Measurements from ENCODE around the gene DLX4.

DLX4 gene

GRCh38 chr17:49969134-49969759 is at the start of gene DLX4:
Gene DLX4, plus strand, starts transcription at chr17:49969190. Its CDS starts 279 bp downstream, at chr17:49969469.
- H3K9me3 ChIP-seq (ENCODE audit: control insufficient read depth in 1 of 2, low read length in 2 of 2), result no peaks in the 10 kb centered on the region
- no peaks in the 10 kb centered on the region for H3K36me3 ChIP-seq (ENCODE audit: control insufficient read depth in 1 of 2, insufficient read depth in 2 of 2, low read length in 2 of 2)
- H3K4me3 ChIP-seq (ENCODE audit: low read depth in 1 of 2, low read length in 2 of 2), result peak within 1 kb of the TSS; percentile 39 to 63
- H3K27ac ChIP-seq (ENCODE audit: low read length), result no peak within 1 kb of the TSS
- H3K27me3 ChIP-seq (ENCODE audit: low read depth, low read length), result peaks cover 97% of the 10 kb centered on the region
- H3K4me1 ChIP-seq (ENCODE audit: control insufficient read depth in 1 of 2, insufficient read depth in 2 of 2, low read length in 2 of 2), result peaks cover 0 to 40% of the 10 kb centered on the region in 2 donors

- Histone ChIP-seq H3K36me3 (ENCODE audit: control insufficient read depth in 1 of 2, insufficient read depth in 2 of 2, low read length in 2 of 2) (no peaks in the 10 kb centered on the region), H3K4me1 (ENCODE audit: control insufficient read depth in 1 of 2, insufficient read depth in 2 of 2, low read length in 2 of 2) (no peaks in the 10 kb centered on the region), H3K27me3 (ENCODE audit: low read depth, low read length) (peaks cover 6% of the 10 kb centered on the region), H3K27ac (ENCODE audit: low read length) (no peak overlapping the region), H3K4me3 (ENCODE audit: low read depth in 1 of 2, low read length in 2 of 2) (no peak overlapping the region), H3K9me3 (ENCODE audit: control insufficient read depth in 1 of 2, low read length in 2 of 2) (no peaks in the 10 kb centered on the region)
Observed at GRCh38 chr17:49920030-49920769, 48.8 kb upstream of the DLX4 start.

- Histone ChIP-seq H3K27ac (ENCODE audit: low read length) (no peak overlapping the region), H3K4me1 (ENCODE audit: control insufficient read depth in 1 of 2, insufficient read depth in 2 of 2, low read length in 2 of 2) (no peaks in the 10 kb centered on the region), H3K9me3 (ENCODE audit: control insufficient read depth in 1 of 2, low read length in 2 of 2) (no peaks in the 10 kb centered on the region), H3K36me3 (ENCODE audit: control insufficient read depth in 1 of 2, insufficient read depth in 2 of 2, low read length in 2 of 2) (no peaks in the 10 kb centered on the region), H3K27me3 (ENCODE audit: low read depth, low read length) (no peaks in the 10 kb centered on the region), H3K4me3 (ENCODE audit: low read depth in 1 of 2, low read length in 2 of 2) (no peak overlapping the region)
Observed at GRCh38 chr17:49922095-49922494, 46.9 kb upstream of the DLX4 start.

GRCh38 chr17:49924116-49924515 is 44.9 kb upstream of the DLX4 start:
- Histone ChIP-seq H3K36me3 (ENCODE audit: control insufficient read depth in 1 of 2, insufficient read depth in 2 of 2, low read length in 2 of 2) (no peaks in the 10 kb centered on the region), H3K27me3 (ENCODE audit: low read depth, low read length) (no peaks in the 10 kb centered on the region), H3K27ac (ENCODE audit: low read length) (no peak overlapping the region), H3K4me1 (ENCODE audit: control insufficient read depth in 1 of 2, insufficient read depth in 2 of 2, low read length in 2 of 2) (no peaks in the 10 kb centered on the region), H3K4me3 (ENCODE audit: low read depth in 1 of 2, low read length in 2 of 2) (no peak overlapping the region), H3K9me3 (ENCODE audit: control insufficient read depth in 1 of 2, low read length in 2 of 2) (no peaks in the 10 kb centered on the region)

- Histone ChIP-seq H3K27me3 (ENCODE audit: low read depth, low read length) (no peaks in the 10 kb centered on the region), H3K9me3 (ENCODE audit: control insufficient read depth in 1 of 2, low read length in 2 of 2) (no peaks in the 10 kb centered on the region), H3K27ac (ENCODE audit: low read length) (no peak overlapping the region), H3K4me1 (ENCODE audit: control insufficient read depth in 1 of 2, insufficient read depth in 2 of 2, low read length in 2 of 2) (no peaks in the 10 kb centered on the region), H3K36me3 (ENCODE audit: control insufficient read depth in 1 of 2, insufficient read depth in 2 of 2, low read length in 2 of 2) (no peaks in the 10 kb centered on the region), H3K4me3 (ENCODE audit: low read depth in 1 of 2, low read length in 2 of 2) (no peak overlapping the region)
Observed at GRCh38 chr17:49924589-49924988, 44.4 kb upstream of the DLX4 start.

- Histone ChIP-seq H3K4me1 (ENCODE audit: control insufficient read depth in 1 of 2, insufficient read depth in 2 of 2, low read length in 2 of 2) (no peaks in the 10 kb centered on the region), H3K9me3 (ENCODE audit: control insufficient read depth in 1 of 2, low read length in 2 of 2) (no peaks in the 10 kb centered on the region), H3K27me3 (ENCODE audit: low read depth, low read length) (no peaks in the 10 kb centered on the region), H3K4me3 (ENCODE audit: low read depth in 1 of 2, low read length in 2 of 2) (no peak overlapping the region), H3K36me3 (ENCODE audit: control insufficient read depth in 1 of 2, insufficient read depth in 2 of 2, low read length in 2 of 2) (no peaks in the 10 kb centered on the region), H3K27ac (ENCODE audit: low read length) (no peak overlapping the region)
Observed at GRCh38 chr17:49925921-49926320, 43.1 kb upstream of the DLX4 start.

- Histone ChIP-seq H3K9me3 (ENCODE audit: control insufficient read depth in 1 of 2, low read length in 2 of 2) (no peaks in the 10 kb centered on the region), H3K36me3 (ENCODE audit: control insufficient read depth in 1 of 2, insufficient read depth in 2 of 2, low read length in 2 of 2) (no peaks in the 10 kb centered on the region), H3K4me1 (ENCODE audit: control insufficient read depth in 1 of 2, insufficient read depth in 2 of 2, low read length in 2 of 2) (no peaks in the 10 kb centered on the region), H3K4me3 (ENCODE audit: low read depth in 1 of 2, low read length in 2 of 2) (no peak overlapping the region), H3K27ac (ENCODE audit: low read length) (no peak overlapping the region), H3K27me3 (ENCODE audit: low read depth, low read length) (no peaks in the 10 kb centered on the region)
Observed at GRCh38 chr17:49926886-49927285, 42.1 kb upstream of the DLX4 start.

- no peaks in the 10 kb centered on the region for H3K4me1 ChIP-seq (ENCODE audit: control insufficient read depth in 1 of 2, insufficient read depth in 2 of 2, low read length in 2 of 2)
- H3K27me3 ChIP-seq (ENCODE audit: low read depth, low read length), result no peaks in the 10 kb centered on the region
- H3K9me3 ChIP-seq (ENCODE audit: control insufficient read depth in 1 of 2, low read length in 2 of 2), result no peaks in the 10 kb centered on the region
- no peaks in the 10 kb centered on the region for H3K36me3 ChIP-seq (ENCODE audit: control insufficient read depth in 1 of 2, insufficient read depth in 2 of 2, low read length in 2 of 2)
- no peak overlapping the region for H3K27ac ChIP-seq (ENCODE audit: low read length)
- H3K4me3 ChIP-seq (ENCODE audit: low read depth in 1 of 2, low read length in 2 of 2), result no peak overlapping the region
Observed at GRCh38 chr17:49928126-49928800, 40.7 kb upstream of the DLX4 start.

GRCh38 chr17:49928837-49929475 is 40.0 kb upstream of the DLX4 start:
- H3K4me3 ChIP-seq (ENCODE audit: low read depth in 1 of 2, low read length in 2 of 2), result no peak overlapping the region
- H3K36me3 ChIP-seq (ENCODE audit: control insufficient read depth in 1 of 2, insufficient read depth in 2 of 2, low read length in 2 of 2), result no peaks in the 10 kb centered on the region
- no peak overlapping the region for H3K27ac ChIP-seq (ENCODE audit: low read length)
- no peaks in the 10 kb centered on the region for H3K27me3 ChIP-seq (ENCODE audit: low read depth, low read length)
- no peaks in the 10 kb centered on the region for H3K9me3 ChIP-seq (ENCODE audit: control insufficient read depth in 1 of 2, low read length in 2 of 2)
- H3K4me1 ChIP-seq (ENCODE audit: control insufficient read depth in 1 of 2, insufficient read depth in 2 of 2, low read length in 2 of 2), result no peaks in the 10 kb centered on the region

- H3K4me3 ChIP-seq (ENCODE audit: low read depth in 1 of 2, low read length in 2 of 2), result no peak overlapping the region
- no peak overlapping the region for H3K27ac ChIP-seq (ENCODE audit: low read length)
- H3K9me3 ChIP-seq (ENCODE audit: control insufficient read depth in 1 of 2, low read length in 2 of 2), result no peaks in the 10 kb centered on the region
- H3K4me1 ChIP-seq (ENCODE audit: control insufficient read depth in 1 of 2, insufficient read depth in 2 of 2, low read length in 2 of 2), result no peaks in the 10 kb centered on the region
- no peaks in the 10 kb centered on the region for H3K27me3 ChIP-seq (ENCODE audit: low read depth, low read length)
- no peaks in the 10 kb centered on the region for H3K36me3 ChIP-seq (ENCODE audit: control insufficient read depth in 1 of 2, insufficient read depth in 2 of 2, low read length in 2 of 2)
Observed at GRCh38 chr17:49930880-49931279, 38.1 kb upstream of the DLX4 start.

GRCh38 chr17:49931416-49932137 is 37.4 kb upstream of the DLX4 start:
- no peaks in the 10 kb centered on the region for H3K36me3 ChIP-seq (ENCODE audit: control insufficient read depth in 1 of 2, insufficient read depth in 2 of 2, low read length in 2 of 2)
- H3K27ac ChIP-seq (ENCODE audit: low read length), result no peak overlapping the region
- H3K9me3 ChIP-seq (ENCODE audit: control insufficient read depth in 1 of 2, low read length in 2 of 2), result no peaks in the 10 kb centered on the region
- no peak overlapping the region for H3K4me3 ChIP-seq (ENCODE audit: low read depth in 1 of 2, low read length in 2 of 2)
- no peaks in the 10 kb centered on the region for H3K27me3 ChIP-seq (ENCODE audit: low read depth, low read length)
- no peaks in the 10 kb centered on the region for H3K4me1 ChIP-seq (ENCODE audit: control insufficient read depth in 1 of 2, insufficient read depth in 2 of 2, low read length in 2 of 2)
